ENCODE results near the gene CEND1. TPM values are rescaled to one million over a fixed set of nuclear protein-coding genes. Genes with fewer than 3 reads are reported as not detected.

The CEND1 gene
- total and polyA plus RNA-seq, 2 of the 4 experiments (the other 2 are of a cell fraction) = 0.90 to 4.0 TPM

DNA sequence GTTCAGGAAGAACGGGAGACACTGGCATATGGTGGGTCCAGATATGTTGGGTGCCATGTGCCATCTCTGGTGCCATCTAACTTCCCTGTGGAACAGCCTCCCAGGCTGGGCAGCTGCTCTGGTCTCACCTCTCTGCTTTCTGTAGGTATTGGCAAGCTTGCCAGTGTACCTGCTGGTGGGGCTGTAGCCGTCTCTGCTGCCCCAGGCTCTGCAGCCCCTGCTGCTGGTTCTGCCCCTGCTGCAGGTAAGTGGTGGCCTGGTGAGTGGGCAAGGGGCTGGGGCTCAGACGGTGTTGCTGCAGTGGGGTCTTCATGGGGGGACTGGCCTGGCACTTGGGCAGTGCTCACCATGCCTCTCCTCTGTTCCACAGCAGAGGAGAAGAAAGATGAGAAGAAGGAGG lies 22.5 kb upstream of the CEND1 start:
- TF ChIP-seq NFE2L2 (IDR thresholded peaks at IDR 0.05; ENCODE audit: low read depth, low read length) (no peak), BHLHE40 (IDR thresholded peaks at IDR 0.05; ENCODE audit: low read depth, low read length) (no peak), SMC3 (IDR thresholded peaks at IDR 0.05; ENCODE audit: low read depth, low read length) (no peak), RCOR1 (IDR thresholded peaks at IDR 0.05; ENCODE audit: insufficient replicate concordance, low read length) (no peak), FOS (IDR thresholded peaks at IDR 0.05; ENCODE audit: low read depth, low read length) (no peak)
- TF ChIP-seq, protein P1, sequence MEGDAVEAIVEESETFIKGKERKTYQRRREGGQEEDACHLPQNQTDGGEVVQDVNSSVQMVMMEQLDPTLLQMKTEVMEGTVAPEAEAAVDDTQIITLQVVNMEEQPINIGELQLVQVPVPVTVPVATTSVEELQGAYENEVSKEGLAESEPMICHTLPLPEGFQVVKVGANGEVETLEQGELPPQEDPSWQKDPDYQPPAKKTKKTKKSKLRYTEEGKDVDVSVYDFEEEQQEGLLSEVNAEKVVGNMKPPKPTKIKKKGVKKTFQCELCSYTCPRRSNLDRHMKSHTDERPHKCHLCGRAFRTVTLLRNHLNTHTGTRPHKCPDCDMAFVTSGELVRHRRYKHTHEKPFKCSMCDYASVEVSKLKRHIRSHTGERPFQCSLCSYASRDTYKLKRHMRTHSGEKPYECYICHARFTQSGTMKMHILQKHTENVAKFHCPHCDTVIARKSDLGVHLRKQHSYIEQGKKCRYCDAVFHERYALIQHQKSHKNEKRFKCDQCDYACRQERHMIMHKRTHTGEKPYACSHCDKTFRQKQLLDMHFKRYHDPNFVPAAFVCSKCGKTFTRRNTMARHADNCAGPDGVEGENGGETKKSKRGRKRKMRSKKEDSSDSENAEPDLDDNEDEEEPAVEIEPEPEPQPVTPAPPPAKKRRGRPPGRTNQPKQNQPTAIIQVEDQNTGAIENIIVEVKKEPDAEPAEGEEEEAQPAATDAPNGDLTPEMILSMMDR (conservative IDR thresholded peaks at IDR 0.05; ENCODE audit: low read depth, low read length) = no peak
- Histone ChIP-seq H3K4ac (ENCODE audit: low read depth, low read length) (no peak overlapping the region), H3K4me2 (ENCODE audit: low read depth, low read length) (no peak overlapping the region), H3K9me3 (ENCODE audit: control insufficient read depth, insufficient read depth, low read length) (no peaks in the 10 kb centered on the region), H2BK5ac (ENCODE audit: low read depth, low read length, poor library complexity, severe bottlenecking) (no peak overlapping the region), H2BK120ac (ENCODE audit: low read depth, low read length) (no peak overlapping the region), H3K79me1 (ENCODE audit: low read depth in 1 of 2, low read length in 2 of 2) (peaks cover 27 to 53% of the 10 kb centered on the region in 2 experiments), H3K9ac (ENCODE audit: low read depth, low read length) (no peak overlapping the region), H3K27me3 (ENCODE audit: control insufficient read depth, insufficient read depth, low read length) (no peaks in the 10 kb centered on the region), H3K14ac (replicated peaks; ENCODE audit: low read depth, low read length) (no peak overlapping the region), H3K36me3 (ENCODE audit: control insufficient read depth, insufficient read depth, low read length) (peaks cover 30% of the 10 kb centered on the region), H3K9me1 (ENCODE audit: insufficient read depth, low read length) (no peaks in the 10 kb centered on the region), H3K4me3 (ENCODE audit: insufficient read depth, low read depth, low read length) (no peak overlapping the region), H3K18ac (ENCODE audit: low read depth, low read length) (no peak overlapping the region), H2AK5ac (ENCODE audit: low read depth, low read length) (no peak overlapping the region), H3K56ac (ENCODE audit: extremely low read depth, insufficient read depth, low read length) (no peak overlapping the region), H2AK9ac (replicated peaks; ENCODE audit: low read depth, low read length, poor library complexity) (no peak overlapping the region), H4K8ac (ENCODE audit: low read depth in 2 of 2, low read length in 2 of 2) (no peak overlapping the region), H3K4me1 (ENCODE audit: control insufficient read depth, insufficient read depth, low read length) (peaks cover 6% of the 10 kb centered on the region), H3K23ac (ENCODE audit: low read depth, low read length) (no peak overlapping the region), H4K5ac (ENCODE audit: low read depth, low read length) (no peak overlapping the region), H2BK15ac (ENCODE audit: low read depth, low read length) (no peak overlapping the region), H3K27ac (ENCODE audit: insufficient read depth, low read length) (no peak overlapping the region), H4K91ac (ENCODE audit: insufficient read depth, low read depth, low read length) (no peak overlapping the region), H4K20me1 (ENCODE audit: insufficient read depth, low read length) (peaks cover 38% of the 10 kb centered on the region), H2AFZ (replicated peaks; ENCODE audit: low read length, poor library complexity) (no peak overlapping the region), H2BK20ac (ENCODE audit: low read depth, low read length) (no peak overlapping the region)
- ChIA-PET POLR2A (ENCODE audit: unreplicated experiment) (no interaction called here), CTCF (no interaction called here)
- DNase-seq = no peak
- intact Hi-C loops (cut with micrococcal nuclease) (no loop called here), dilution Hi-C loops (cut with HindIII; ENCODE audit: low sequenced_read_pairs, unreplicated experiment) (no loop called here), in situ Hi-C loops (cut with MboI; ENCODE audit: low sequenced_read_pairs) (no loop called here)
- WGBS, 2 experiments (ENCODE audit: extremely low coverage in 2 of 2, insufficient read length in 1 of 2) = no CpG with 5 or more reads among the region's 3 CpGs
- no TSS peak for BruUV-seq (replicated peaks)
- ATAC-seq (ENCODE audit: low read depth) = no peak

Data from IMR-90 (cell line).